GM23338 (cell line): ENCODE measurements around the gene CX3CL1.

ENCODE experiments used
- EZH2 ChIP-seq: fragments of 200-600 bp; sonication (generic); IDR thresholded peaks from one replicate; pipeline ENCODE4 v1.8.0; 2017; ENCODE audit warnings: antibody characterized with exemption, mild to moderate bottlenecking, low read depth; ENCODE audit not compliant: unreplicated experiment
- NANOG ChIP-seq: IDR thresholded peaks from 2 replicates; pipeline ENCODE4 v1.6.1; 2016; ENCODE audit warnings: antibody characterized with exemption, borderline replicate concordance
- POLR2AphosphoS5 ChIP-seq: IDR thresholded peaks from 2 replicates; pipeline ENCODE4 v1.6.1; 2016; ENCODE audit warnings: antibody characterized with exemption, low read depth
- ZNF331 ChIP-seq: fragments of 250-450 bp; sonication (Bioruptor Pico); IDR thresholded peaks from 2 replicates; pipeline ENCODE4 v1.5.0; 2020; ENCODE audit warnings: low read depth, mild to moderate bottlenecking, moderate library complexity
- TF ChIP-seq, protein P1 (sequence below), 2 experiments: fragments of 200-600 bp in 1 of 2; sonication (generic) in 1 of 2; conservative IDR thresholded peaks; 2 replicates each; pipeline versions ENCODE4 v1.5.1 to v1.6.1; 2016 to 2017; ENCODE audit warnings: antibody characterized with exemption in 2 of 2, low read depth in 2 of 2, mild to moderate bottlenecking in 2 of 2, moderate library complexity in 1 of 2
- TF ChIP-seq, protein P2 (sequence below): IDR thresholded peaks from one replicate; pipeline ENCODE4 v1.6.1; 2018; ENCODE audit warnings: antibody characterized with exemption; ENCODE audit not compliant: unreplicated experiment
- TF ChIP-seq, protein P3 (sequence below): IDR thresholded peaks from 2 replicates; pipeline ENCODE4 v1.6.1; 2016; ENCODE audit warnings: antibody characterized with exemption

DNA sequence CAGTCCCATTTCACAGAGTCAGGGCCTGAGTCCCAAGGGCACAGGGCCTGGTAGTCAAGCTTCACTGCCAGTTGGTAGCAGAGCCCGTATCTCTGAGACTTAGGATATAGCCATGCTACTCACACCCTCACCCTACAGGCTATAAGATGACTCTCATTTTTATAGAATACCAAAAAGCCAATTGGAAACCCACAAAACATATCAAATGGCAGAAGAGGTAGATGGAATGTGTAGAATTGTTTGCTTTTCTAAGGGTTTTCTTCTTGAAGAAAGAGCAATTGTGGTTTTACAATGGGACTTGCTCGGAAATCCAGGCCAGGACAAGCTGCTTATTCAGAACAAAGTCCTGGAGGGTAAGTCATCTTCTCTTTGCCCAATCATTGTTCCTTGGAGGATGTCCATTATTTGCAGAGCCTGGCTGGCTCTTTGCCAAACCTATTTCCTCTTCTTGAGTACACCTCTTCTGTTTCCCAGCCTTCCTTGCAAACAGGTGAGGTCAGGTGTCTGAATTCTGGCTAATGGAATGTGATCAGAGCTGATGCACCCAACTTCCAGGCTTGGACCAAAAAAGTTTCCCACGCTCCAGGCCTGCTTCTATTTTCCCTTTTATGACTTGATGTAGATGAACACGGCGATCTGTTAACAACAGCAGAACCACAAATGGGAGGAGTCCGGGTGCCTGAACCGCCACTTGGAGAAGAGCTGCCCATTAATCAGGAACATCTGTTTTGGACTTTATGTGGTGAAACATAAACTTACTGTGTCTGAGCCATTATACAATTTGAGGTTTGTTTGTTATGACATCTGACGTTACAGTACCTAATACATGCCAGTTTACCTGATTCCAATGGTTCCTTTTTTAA lies 30.6 kb upstream of the CX3CL1 start:
- TF ChIP-seq, protein P1, sequence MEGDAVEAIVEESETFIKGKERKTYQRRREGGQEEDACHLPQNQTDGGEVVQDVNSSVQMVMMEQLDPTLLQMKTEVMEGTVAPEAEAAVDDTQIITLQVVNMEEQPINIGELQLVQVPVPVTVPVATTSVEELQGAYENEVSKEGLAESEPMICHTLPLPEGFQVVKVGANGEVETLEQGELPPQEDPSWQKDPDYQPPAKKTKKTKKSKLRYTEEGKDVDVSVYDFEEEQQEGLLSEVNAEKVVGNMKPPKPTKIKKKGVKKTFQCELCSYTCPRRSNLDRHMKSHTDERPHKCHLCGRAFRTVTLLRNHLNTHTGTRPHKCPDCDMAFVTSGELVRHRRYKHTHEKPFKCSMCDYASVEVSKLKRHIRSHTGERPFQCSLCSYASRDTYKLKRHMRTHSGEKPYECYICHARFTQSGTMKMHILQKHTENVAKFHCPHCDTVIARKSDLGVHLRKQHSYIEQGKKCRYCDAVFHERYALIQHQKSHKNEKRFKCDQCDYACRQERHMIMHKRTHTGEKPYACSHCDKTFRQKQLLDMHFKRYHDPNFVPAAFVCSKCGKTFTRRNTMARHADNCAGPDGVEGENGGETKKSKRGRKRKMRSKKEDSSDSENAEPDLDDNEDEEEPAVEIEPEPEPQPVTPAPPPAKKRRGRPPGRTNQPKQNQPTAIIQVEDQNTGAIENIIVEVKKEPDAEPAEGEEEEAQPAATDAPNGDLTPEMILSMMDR (conservative IDR thresholded peaks at IDR 0.05; ENCODE audit: low read depth in 2 of 2): no peak
- no peak for TF ChIP-seq ZNF331 (CRISPR knock-in tag)
- TF ChIP-seq, protein P2, sequence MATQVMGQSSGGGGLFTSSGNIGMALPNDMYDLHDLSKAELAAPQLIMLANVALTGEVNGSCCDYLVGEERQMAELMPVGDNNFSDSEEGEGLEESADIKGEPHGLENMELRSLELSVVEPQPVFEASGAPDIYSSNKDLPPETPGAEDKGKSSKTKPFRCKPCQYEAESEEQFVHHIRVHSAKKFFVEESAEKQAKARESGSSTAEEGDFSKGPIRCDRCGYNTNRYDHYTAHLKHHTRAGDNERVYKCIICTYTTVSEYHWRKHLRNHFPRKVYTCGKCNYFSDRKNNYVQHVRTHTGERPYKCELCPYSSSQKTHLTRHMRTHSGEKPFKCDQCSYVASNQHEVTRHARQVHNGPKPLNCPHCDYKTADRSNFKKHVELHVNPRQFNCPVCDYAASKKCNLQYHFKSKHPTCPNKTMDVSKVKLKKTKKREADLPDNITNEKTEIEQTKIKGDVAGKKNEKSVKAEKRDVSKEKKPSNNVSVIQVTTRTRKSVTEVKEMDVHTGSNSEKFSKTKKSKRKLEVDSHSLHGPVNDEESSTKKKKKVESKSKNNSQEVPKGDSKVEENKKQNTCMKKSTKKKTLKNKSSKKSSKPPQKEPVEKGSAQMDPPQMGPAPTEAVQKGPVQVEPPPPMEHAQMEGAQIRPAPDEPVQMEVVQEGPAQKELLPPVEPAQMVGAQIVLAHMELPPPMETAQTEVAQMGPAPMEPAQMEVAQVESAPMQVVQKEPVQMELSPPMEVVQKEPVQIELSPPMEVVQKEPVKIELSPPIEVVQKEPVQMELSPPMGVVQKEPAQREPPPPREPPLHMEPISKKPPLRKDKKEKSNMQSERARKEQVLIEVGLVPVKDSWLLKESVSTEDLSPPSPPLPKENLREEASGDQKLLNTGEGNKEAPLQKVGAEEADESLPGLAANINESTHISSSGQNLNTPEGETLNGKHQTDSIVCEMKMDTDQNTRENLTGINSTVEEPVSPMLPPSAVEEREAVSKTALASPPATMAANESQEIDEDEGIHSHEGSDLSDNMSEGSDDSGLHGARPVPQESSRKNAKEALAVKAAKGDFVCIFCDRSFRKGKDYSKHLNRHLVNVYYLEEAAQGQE: no peak
- TF ChIP-seq, protein P3, sequence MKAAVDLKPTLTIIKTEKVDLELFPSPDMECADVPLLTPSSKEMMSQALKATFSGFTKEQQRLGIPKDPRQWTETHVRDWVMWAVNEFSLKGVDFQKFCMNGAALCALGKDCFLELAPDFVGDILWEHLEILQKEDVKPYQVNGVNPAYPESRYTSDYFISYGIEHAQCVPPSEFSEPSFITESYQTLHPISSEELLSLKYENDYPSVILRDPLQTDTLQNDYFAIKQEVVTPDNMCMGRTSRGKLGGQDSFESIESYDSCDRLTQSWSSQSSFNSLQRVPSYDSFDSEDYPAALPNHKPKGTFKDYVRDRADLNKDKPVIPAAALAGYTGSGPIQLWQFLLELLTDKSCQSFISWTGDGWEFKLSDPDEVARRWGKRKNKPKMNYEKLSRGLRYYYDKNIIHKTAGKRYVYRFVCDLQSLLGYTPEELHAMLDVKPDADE: no peak
- no peak for TF ChIP-seq EZH2
- TF ChIP-seq POLR2AphosphoS5: no peak
- TF ChIP-seq NANOG: no peak
